GM19467 (cell line): ENCODE results near the gene SDF2L1.
A peak's percentile ranks its signal among the peaks of the same experiment; 100 is the strongest.

Experiments
- ATAC-seq: cut with Tn5 transposase; IDR thresholded peaks from one replicate; pipeline ENCODE4 v1.9.1; 2021; ENCODE audit warnings: mild to moderate bottlenecking, moderate library complexity; ENCODE audit not compliant: unreplicated experiment

Gene SDF2L1

GRCh38 chr22:21621025-21621424 lies 21.1 kb upstream of the SDF2L1 start:
- ATAC-seq: no peak

GRCh38 chr22:21622011-21622918 lies 19.8 kb upstream of the SDF2L1 start:
- no peak for ATAC-seq

- no peak for ATAC-seq
Measured at GRCh38 chr22:21622919-21623647, 19.0 kb upstream of the SDF2L1 start.

GRCh38 chr22:21623648-21623970 lies 18.5 kb upstream of the SDF2L1 start:
- ATAC-seq: no peak

- ATAC-seq: no peak
Measured at GRCh38 chr22:21624120-21624879, 17.8 kb upstream of the SDF2L1 start.

GRCh38 chr22:21624880-21625791 lies 17.0 kb upstream of the SDF2L1 start:
- no peak for ATAC-seq

GRCh38 chr22:21626073-21626734 lies 15.9 kb upstream of the SDF2L1 start:
- ATAC-seq: no peak

GRCh38 chr22:21626735-21627469 lies 15.2 kb upstream of the SDF2L1 start:
- no peak for ATAC-seq

- no peak for ATAC-seq
Measured at GRCh38 chr22:21628386-21629254, 13.5 kb upstream of the SDF2L1 start.

- peak; percentile 54 for ATAC-seq
Measured at GRCh38 chr22:21629255-21630149, 12.6 kb upstream of the SDF2L1 start, which contains the start of gene YDJC. Gene YDJC, minus strand, starts transcription at chr22:21630022. Its CDS starts 8 bp downstream, at chr22:21630014.

GRCh38 chr22:21631025-21631424 lies 11.1 kb upstream of the SDF2L1 start:
- ATAC-seq: no peak

GRCh38 chr22:21632237-21632895 lies 9.7 kb upstream of the SDF2L1 start, which contains the start of gene CCDC116:
Gene CCDC116, plus strand, starts transcription at chr22:21632760. Its CDS starts 422 bp downstream, at chr22:21633182.
- no peak for ATAC-seq

GRCh38 chr22:21632931-21633330 lies 9.2 kb upstream of the SDF2L1 start:
- ATAC-seq: no peak

GRCh38 chr22:21633481-21633880 lies 8.6 kb upstream of the SDF2L1 start:
- ATAC-seq: no peak

GRCh38 chr22:21634081-21634480 lies 8.0 kb upstream of the SDF2L1 start:
- ATAC-seq: no peak

- no peak for ATAC-seq
Measured at GRCh38 chr22:21634844-21635243, 7.3 kb upstream of the SDF2L1 start.
